HEK293T (cell line): ENCODE measurements around the gene STK32A.
A peak's percentile ranks its signal among the peaks of the same experiment; 100 is the strongest.

Experiments
- CTCF ChIA-PET: fragments of 350-600 bp; formaldehyde crosslinking; extraction: SDS; loops from one replicate; lab custom pipeline; 2021; ENCODE audit warnings: antibody characterized with exemption, inconsistent platforms; lab: Yijun Ruan, JAX
- POLR2A ChIA-PET: fragments of 350-600 bp; formaldehyde crosslinking; extraction: SDS; loops from one replicate; lab custom pipeline; 2020; ENCODE audit warnings: antibody characterized with exemption, inconsistent platforms; lab: Yijun Ruan, JAX
- DNase-seq: peaks from one replicate; pipeline ENCODE4 v3.0.0; 2012; ENCODE audit warnings: mixed read lengths; ENCODE audit errors: extremely low spot score
- ARNT ChIP-seq: fragments of 450-650 bp; IDR thresholded peaks from 2 replicates; pipeline ENCODE4 v1.6.1; 2017; ENCODE audit warnings: mild to moderate bottlenecking
- BHLHE40 ChIP-seq: fragments of 450-650 bp; IDR thresholded peaks from 2 replicates; pipeline ENCODE4 v1.6.1; 2016; ENCODE audit warnings: mild to moderate bottlenecking, moderate library complexity, borderline replicate concordance
- CTBP1 ChIP-seq: fragments of 450-650 bp; IDR thresholded peaks from 2 replicates; pipeline ENCODE4 v1.6.1; 2016; ENCODE audit warnings: borderline replicate concordance
- ELF4 ChIP-seq: fragments of 450-650 bp; IDR thresholded peaks from 2 replicates; pipeline ENCODE4 v1.6.1; 2017; ENCODE audit warnings: antibody characterized with exemption
- FOXA1 ChIP-seq: fragments of 450-650 bp; IDR thresholded peaks from 2 replicates; pipeline ENCODE4 v1.6.1; 2016; ENCODE audit warnings: mild to moderate bottlenecking
- FOXK2 ChIP-seq: fragments of 450-650 bp; IDR thresholded peaks from 2 replicates; pipeline ENCODE4 v1.6.1; 2016; ENCODE audit warnings: mild to moderate bottlenecking
- FOXM1 ChIP-seq: fragments of 450-650 bp; IDR thresholded peaks from 2 replicates; pipeline ENCODE4 v1.6.1; 2017; ENCODE audit warnings: mild to moderate bottlenecking, borderline replicate concordance
- HDGF ChIP-seq: fragments of 450-650 bp; IDR thresholded peaks from 2 replicates; pipeline ENCODE4 v1.6.1; 2017; ENCODE audit warnings: antibody characterized with exemption, borderline replicate concordance
- L3MBTL2 ChIP-seq: fragments of 450-650 bp; conservative IDR thresholded peaks from 2 replicates; pipeline ENCODE4 v1.6.1; 2016; ENCODE audit warnings: mild to moderate bottlenecking
- LEF1 ChIP-seq: fragments of 450-650 bp; IDR thresholded peaks from 2 replicates; pipeline ENCODE4 v1.6.1; 2017; ENCODE audit warnings: mild to moderate bottlenecking, borderline replicate concordance
- NFRKB ChIP-seq: fragments of 450-650 bp; IDR thresholded peaks from 2 replicates; pipeline ENCODE4 v1.6.1; 2016; ENCODE audit warnings: mild to moderate bottlenecking, moderate library complexity
- PKNOX1 ChIP-seq: fragments of 450-650 bp; IDR thresholded peaks from 2 replicates; pipeline ENCODE4 v1.6.1; 2016
- SP1 ChIP-seq: fragments of 450-650 bp; IDR thresholded peaks from 2 replicates; pipeline ENCODE4 v1.6.1; 2017
- SUZ12 ChIP-seq: fragments of 450-650 bp; IDR thresholded peaks from 2 replicates; pipeline ENCODE4 v1.6.1; 2016; ENCODE audit warnings: mild to moderate bottlenecking
- TARDBP ChIP-seq: fragments of 450-650 bp; IDR thresholded peaks from 2 replicates; pipeline ENCODE4 v1.6.1; 2016
- ZNF384 ChIP-seq: fragments of 450-650 bp; IDR thresholded peaks from 2 replicates; pipeline ENCODE4 v1.6.1; 2016

The STK32A gene

GRCh38 chr5:147234825-147235635 is at the start of gene STK32A:
STK32A (plus strand) TSS chr5:147235026; CDS start chr5:147239635, 4,609 bp downstream.
- ChIA-PET POLR2A (no interaction called here), CTCF (interaction anchor here (1.0 kb wide), 2 partner anchors 12 to 135 kb away, joined by 3 to 8 read pairs; no protein-coding TSS in a partner anchor)
- DNase-seq, result peak; percentile 11
- TF ChIP-seq FOXK2 (no peak), LEF1 (no peak), PKNOX1 (no peak), CTBP1 (no peak), FOXM1 (no peak), FOXA1 (no peak), L3MBTL2 (no peak), ELF4 (no peak), BHLHE40 (no peak), HDGF (no peak)

GRCh38 chr5:147187099-147187540 is 47.7 kb upstream of the STK32A start:
- POLR2A ChIA-PET, result no interaction called here
- DNase-seq, result no peak
- CTCF ChIA-PET, result interaction anchor here (0.8 to 1.0 kb wide), 2 partner anchors 88 to 654 kb away, joined by 4 read pairs; no protein-coding TSS in a partner anchor
- TF ChIP-seq FOXM1 (no peak), FOXK2 (no peak), HDGF (no peak), L3MBTL2 (no peak), CTBP1 (no peak), ZNF384 (no peak), ARNT (no peak), NFRKB (no peak), LEF1 (no peak), SP1 (no peak), BHLHE40 (no peak), SUZ12 (no peak), TARDBP (no peak), FOXA1 (no peak)

- ChIA-PET POLR2A (no interaction called here), CTCF (interaction anchor here (0.6 to 2.1 kb wide), 32 partner anchors 8 to 667 kb away, joined by 3 to 20 read pairs (median 4); no protein-coding TSS in a partner anchor)
- DNase-seq, result peak; percentile 63
- no peak for TF ChIP-seq ELF4
- TF ChIP-seq FOXA1, result no peak
- no peak for TF ChIP-seq L3MBTL2
- TF ChIP-seq FOXM1, result no peak
- no peak for TF ChIP-seq LEF1
- no peak for TF ChIP-seq ARNT
- TF ChIP-seq TARDBP, result no peak
- TF ChIP-seq PKNOX1, result no peak
- no peak for TF ChIP-seq CTBP1
- TF ChIP-seq HDGF, result no peak
- no peak for TF ChIP-seq NFRKB
- TF ChIP-seq SP1, result no peak
- no peak for TF ChIP-seq SUZ12
- TF ChIP-seq BHLHE40, result no peak
- TF ChIP-seq ZNF384, result no peak
- TF ChIP-seq FOXK2, result no peak
These were observed 46.4 kb upstream of the STK32A start for GRCh38 chr5:147188200-147189108.

GRCh38 chr5:147189109-147189424 is 45.8 kb upstream of the STK32A start:
- no peak for DNase-seq
- ChIA-PET CTCF (interaction anchor here (0.6 to 2.1 kb wide), 30 partner anchors 8 to 668 kb away, joined by 3 to 20 read pairs (median 5); no protein-coding TSS in a partner anchor), POLR2A (no interaction called here)
- no peak for TF ChIP-seq NFRKB
- no peak for TF ChIP-seq SUZ12
- TF ChIP-seq FOXK2, result no peak
- no peak for TF ChIP-seq FOXA1
- no peak for TF ChIP-seq TARDBP
- no peak for TF ChIP-seq L3MBTL2
- TF ChIP-seq PKNOX1, result no peak
- TF ChIP-seq BHLHE40, result no peak

- ChIA-PET CTCF (no interaction called here), POLR2A (no interaction called here)
- TF ChIP-seq PKNOX1 (no peak), ELF4 (no peak), SP1 (no peak), BHLHE40 (no peak), CTBP1 (no peak), FOXK2 (no peak), HDGF (no peak), LEF1 (no peak), TARDBP (no peak)
- no peak for DNase-seq
These were observed 44.5 kb upstream of the STK32A start for GRCh38 chr5:147190331-147190730.
